MM.1S (cell line): Measurements from ENCODE around the gene WDR72.
"Not testable (repeated sequence)": the region's sequence is repeated elsewhere in the genome, so short reads cannot be mapped to it uniquely, and the experiment has no call there.

Source experiments
- DNase-seq: peaks from one replicate; pipeline ENCODE4 v3.0.0-alpha.2; 2015
- H2AFZ ChIP-seq: fragments of 300-600 bp; sonication (generic); 2 replicates; pipeline ENCODE4 v1.6.0; 2016; ENCODE audit warnings: antibody characterized with exemption, low read length
- H3F3A ChIP-seq: fragments of 300-600 bp; sonication (generic); 2 replicates; pipeline ENCODE4 v1.6.1; 2016; ENCODE audit warnings: mild to moderate bottlenecking, antibody characterized with exemption, low read length, moderate library complexity, mixed read lengths; ENCODE audit not compliant: insufficient read depth
- H3K27ac ChIP-seq: fragments of 300-600 bp; sonication (generic); 2 replicates; pipeline ENCODE4 v1.5.1; 2016; ENCODE audit warnings: mild to moderate bottlenecking, low read length
- H3K27me3 ChIP-seq: fragments of 300-600 bp; sonication (generic); replicated peaks from 2 replicates; pipeline ENCODE4 v1.6.0; 2016; ENCODE audit warnings: low read length; ENCODE audit not compliant: insufficient read depth
- H3K36me3 ChIP-seq: fragments of 300-600 bp; sonication (generic); replicated peaks from 2 replicates; pipeline ENCODE4 v1.6.1; 2016; ENCODE audit warnings: mild to moderate bottlenecking, low read length, mixed read lengths; ENCODE audit not compliant: insufficient read depth
- H3K4me1 ChIP-seq: fragments of 300-600 bp; sonication (generic); 2 replicates; pipeline ENCODE4 v1.6.1; 2016; ENCODE audit warnings: low read length, mixed read lengths
- H3K4me2 ChIP-seq: fragments of 300-600 bp; sonication (generic); 2 replicates; pipeline ENCODE4 v1.6.0; 2016; ENCODE audit warnings: low read depth, low read length
- H3K4me3 ChIP-seq: fragments of 300-600 bp; sonication (generic); 2 replicates; pipeline ENCODE4 v1.5.1; 2016; ENCODE audit warnings: low read length, mixed read lengths
- H3K79me2 ChIP-seq: fragments of 300-600 bp; sonication (generic); 2 replicates; pipeline ENCODE4 v1.6.1; 2016; ENCODE audit warnings: mixed run types, low read length, mixed read lengths
- H3K9ac ChIP-seq: fragments of 300-600 bp; sonication (generic); 2 replicates; pipeline ENCODE4 v1.6.1; 2016; ENCODE audit warnings: low read length, mixed read lengths
- H3K9me2 ChIP-seq: fragments of 300-600 bp; sonication (generic); replicated peaks from 2 replicates; pipeline ENCODE4 v1.6.1; 2016; ENCODE audit warnings: mild to moderate bottlenecking, low read length, mixed read lengths; ENCODE audit not compliant: insufficient read depth
- H3K9me3 ChIP-seq: fragments of 300-600 bp; sonication (generic); replicated peaks from 2 replicates; pipeline ENCODE4 v1.6.1; 2016; ENCODE audit warnings: mild to moderate bottlenecking, low read length, mixed read lengths; ENCODE audit not compliant: insufficient read depth
- H4K20me1 ChIP-seq: fragments of 300-600 bp; sonication (generic); 2 replicates; pipeline ENCODE4 v1.6.1; 2016; ENCODE audit warnings: mild to moderate bottlenecking, low read length, moderate library complexity, mixed read lengths; ENCODE audit not compliant: insufficient read depth
- CTCF ChIP-seq: fragments of 300-600 bp; sonication (generic); IDR thresholded peaks from 2 replicates; pipeline ENCODE4 v1.5.1; 2016; ENCODE audit warnings: antibody characterized with exemption, low read length, mixed read lengths
- EZH2 ChIP-seq: fragments of 300-600 bp; sonication (generic); optimal IDR thresholded peaks from 2 replicates; pipeline ENCODE3; 2017; ENCODE audit warnings: low read depth, mild to moderate bottlenecking, antibody characterized with exemption, low read length, mixed read lengths
- EZH2phosphoT487 ChIP-seq: fragments of 300-600 bp; sonication (generic); IDR thresholded peaks from 2 replicates; pipeline ENCODE4 v1.6.1; 2018; ENCODE audit warnings: antibody characterized with exemption, low read length

WDR72 gene

GRCh38 chr15:53694476-53694874 lies 65.0 kb downstream of the WDR72 start:
- no peak overlapping the region for H3K4me3 ChIP-seq
- H3K27me3 ChIP-seq, result no peaks in the 10 kb centered on the region
- DNase-seq, result no peak
- TF ChIP-seq EZH2 (no peak), CTCF (no peak), EZH2phosphoT487 (no peak)
- H3F3A ChIP-seq, result no peaks in the 10 kb centered on the region
- no peaks in the 10 kb centered on the region for H3K36me3 ChIP-seq
- H4K20me1 ChIP-seq, result no peaks in the 10 kb centered on the region
- H2AFZ ChIP-seq, result no peak overlapping the region
- H3K4me2 ChIP-seq, result no peak overlapping the region
- no peaks in the 10 kb centered on the region for H3K9me3 ChIP-seq
- H3K4me1 ChIP-seq, result no peaks in the 10 kb centered on the region
- H3K79me2 ChIP-seq, result no peaks in the 10 kb centered on the region
- H3K9ac ChIP-seq, result no peak overlapping the region
- no peak overlapping the region for H3K27ac ChIP-seq
- H3K9me2 ChIP-seq, result no peaks in the 10 kb centered on the region

DNA sequence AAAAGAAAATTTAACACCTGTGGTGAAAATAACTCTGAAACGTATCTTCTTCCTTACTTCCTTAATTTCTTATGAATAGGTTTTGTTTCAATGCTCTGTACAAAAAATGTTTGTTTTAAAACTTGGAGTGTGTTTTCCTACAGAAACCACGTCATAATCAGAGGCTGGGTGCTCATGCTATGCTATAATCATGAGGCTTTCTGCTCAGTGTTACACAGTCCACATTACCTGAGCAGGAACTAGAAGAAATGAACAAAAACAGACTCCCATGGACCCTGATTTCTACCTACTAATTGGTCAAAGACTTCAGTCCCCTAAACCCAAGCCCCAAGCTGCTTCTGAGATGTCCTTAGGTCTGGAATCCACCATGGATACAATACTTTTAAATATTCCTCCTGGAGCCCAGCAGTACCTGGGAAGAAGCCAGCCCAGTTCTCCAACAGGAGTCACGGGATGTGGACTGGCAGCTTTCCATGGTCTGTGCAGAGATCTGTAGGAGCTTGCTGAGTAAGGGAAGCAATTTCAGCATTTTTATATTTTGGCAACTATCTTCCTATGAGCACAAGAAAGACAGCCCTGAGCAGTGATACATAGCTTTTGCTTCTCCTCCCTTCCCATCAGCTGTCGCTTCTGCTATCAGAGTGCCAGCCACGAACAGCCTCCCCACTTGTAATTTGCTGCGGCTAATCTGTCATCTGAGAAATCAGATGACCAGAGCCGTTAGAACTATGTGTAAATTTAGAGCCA lies 65.6 kb downstream of the WDR72 start:
- H2AFZ ChIP-seq, result no peak overlapping the region
- H3K79me2 ChIP-seq, result no peaks in the 10 kb centered on the region
- TF ChIP-seq EZH2phosphoT487 (no peak), EZH2 (no peak), CTCF (no peak)
- no peak overlapping the region for H3K4me2 ChIP-seq
- H3F3A ChIP-seq, result no peaks in the 10 kb centered on the region
- no peaks in the 10 kb centered on the region for H3K9me2 ChIP-seq
- H3K9ac ChIP-seq, result no peak overlapping the region
- no peak for DNase-seq
- no peaks in the 10 kb centered on the region for H3K9me3 ChIP-seq
- no peak overlapping the region for H3K4me3 ChIP-seq
- no peaks in the 10 kb centered on the region for H4K20me1 ChIP-seq
- no peaks in the 10 kb centered on the region for H3K36me3 ChIP-seq
- no peaks in the 10 kb centered on the region for H3K4me1 ChIP-seq
- H3K27ac ChIP-seq, result no peak overlapping the region
- H3K27me3 ChIP-seq, result no peaks in the 10 kb centered on the region

DNA sequence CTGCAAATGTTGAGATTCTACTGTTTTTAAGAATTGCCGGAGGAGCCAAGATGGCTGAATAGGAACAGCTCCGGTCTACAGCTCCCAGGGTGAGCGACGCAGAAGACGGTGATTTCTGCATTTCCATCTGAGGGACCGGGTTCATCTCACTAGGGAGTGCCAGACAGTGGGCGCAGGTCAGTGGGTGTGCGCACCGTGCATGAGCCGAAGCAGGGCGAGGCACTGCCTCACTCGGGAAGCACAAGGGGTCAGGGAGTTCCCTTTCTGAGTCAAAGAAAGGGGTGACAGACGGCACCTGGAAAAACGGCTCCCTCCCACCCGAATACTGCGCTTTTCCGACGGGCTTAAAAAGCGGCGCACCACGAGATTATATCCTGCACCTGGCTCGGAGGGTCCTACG lies 75.3 kb downstream of the WDR72 start:
- H3F3A ChIP-seq, H3K4me1 ChIP-seq, H3K9ac ChIP-seq, H3K4me2 ChIP-seq, H3K36me3 ChIP-seq, H3K4me3 ChIP-seq, DNase-seq, H3K79me2 ChIP-seq, H3K9me3 ChIP-seq, H3K9me2 ChIP-seq, H4K20me1 ChIP-seq, H3K27ac ChIP-seq, H3K27me3 ChIP-seq, H2AFZ ChIP-seq: not testable (repeated sequence)

DNA sequence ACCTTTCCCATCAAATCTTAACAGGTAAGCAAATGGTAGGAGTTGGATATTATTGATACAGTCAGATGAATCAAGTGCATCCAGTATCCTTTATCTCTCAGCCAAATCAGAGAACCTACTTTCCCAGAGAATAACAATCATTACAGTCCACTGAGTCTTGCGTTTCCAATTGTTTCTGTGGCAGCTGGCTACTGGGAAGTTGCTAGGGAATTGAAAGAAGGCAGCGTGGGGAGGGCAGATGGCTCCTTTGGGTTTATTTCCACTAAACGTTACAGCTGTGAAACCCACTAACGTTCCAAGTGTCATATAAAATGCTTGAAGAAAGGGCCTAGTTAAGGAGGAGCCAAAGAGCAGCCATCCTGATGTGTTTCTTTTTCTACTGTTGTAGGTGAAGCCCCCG lies 78.4 kb downstream of the WDR72 start:
- Histone ChIP-seq H4K20me1 (no peaks in the 10 kb centered on the region), H3K36me3 (no peaks in the 10 kb centered on the region), H3K9ac (no peak overlapping the region), H3K9me3 (no peaks in the 10 kb centered on the region), H2AFZ (no peak overlapping the region), H3K4me3 (no peak overlapping the region), H3F3A (no peaks in the 10 kb centered on the region), H3K27ac (no peak overlapping the region), H3K9me2 (no peaks in the 10 kb centered on the region), H3K4me2 (no peak overlapping the region), H3K79me2 (no peaks in the 10 kb centered on the region), H3K4me1 (no peaks in the 10 kb centered on the region), H3K27me3 (no peaks in the 10 kb centered on the region)
- TF ChIP-seq CTCF, result no peak
- no peak for TF ChIP-seq EZH2
- TF ChIP-seq EZH2phosphoT487, result no peak
- DNase-seq, result no peak
